ENCODE data around the gene SCGB3A1.
A peak's percentile ranks its signal among the peaks of the same experiment; 100 is the strongest.

The SCGB3A1 gene, protein sequence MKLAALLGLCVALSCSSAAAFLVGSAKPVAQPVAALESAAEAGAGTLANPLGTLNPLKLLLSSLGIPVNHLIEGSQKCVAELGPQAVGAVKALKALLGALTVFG

GRCh38 chr5:180591311-180591887 lies at the start of gene SCGB3A1:
Gene SCGB3A1, minus strand, starts transcription at chr5:180591499. Its CDS starts 37 bp downstream, at chr5:180591462.
- H3K4me3 ChIP-seq (ENCODE audit: low read depth in 1 of 2, low read length in 1 of 2), result peak within 1 kb of the TSS in 1 of 2 experiments; percentile 30
- no peak within 1 kb of the TSS for H3K27ac ChIP-seq
- H3K9me3 ChIP-seq, result no peaks in the 10 kb centered on the region
- no peaks in the 10 kb centered on the region for H3K36me3 ChIP-seq
- H3K27me3 ChIP-seq, result peaks cover 75% of the 10 kb centered on the region
- TF ChIP-seq CTCF (IDR thresholded peaks at IDR 0.05), result no peak
- peaks cover 19 to 20% of the 10 kb centered on the region in 2 experiments for H3K4me1 ChIP-seq (ENCODE audit: control insufficient read depth in 1 of 2, insufficient read depth in 1 of 2, low read depth in 1 of 2, low read length in 1 of 2)

DNA sequence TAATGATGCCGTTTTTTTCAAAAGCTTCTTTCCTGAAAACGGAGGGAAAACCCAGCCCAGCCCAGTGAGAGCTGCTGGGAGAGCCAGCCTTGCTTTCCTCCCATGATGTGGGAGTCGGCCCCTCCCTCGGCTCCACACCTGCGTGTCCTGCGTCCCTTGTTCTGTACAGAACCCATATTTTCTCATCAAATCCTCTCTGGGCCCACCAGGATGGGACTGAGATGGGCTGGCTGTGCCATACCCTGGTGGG lies 49.2 kb upstream of the SCGB3A1 start:
- Histone ChIP-seq H3K27me3 (peaks cover 17% of the 10 kb centered on the region), H3K27ac (no peak overlapping the region), H3K4me1 (ENCODE audit: control insufficient read depth in 1 of 2, insufficient read depth in 1 of 2, low read depth in 1 of 2, low read length in 1 of 2) (no peaks in the 10 kb centered on the region), H3K36me3 (no peaks in the 10 kb centered on the region), H3K9me3 (no peaks in the 10 kb centered on the region), H3K4me3 (ENCODE audit: low read depth in 1 of 2, low read length in 1 of 2) (no peak overlapping the region)
- TF ChIP-seq CTCF (IDR thresholded peaks at IDR 0.05), result no peak

- TF ChIP-seq CTCF (IDR thresholded peaks at IDR 0.05), result no peak
- Histone ChIP-seq H3K9me3 (no peaks in the 10 kb centered on the region), H3K36me3 (no peaks in the 10 kb centered on the region), H3K27ac (no peak overlapping the region), H3K27me3 (peaks cover 12% of the 10 kb centered on the region), H3K4me3 (ENCODE audit: low read depth in 1 of 2, low read length in 1 of 2) (no peak overlapping the region), H3K4me1 (ENCODE audit: control insufficient read depth in 1 of 2, insufficient read depth in 1 of 2, low read depth in 1 of 2, low read length in 1 of 2) (no peaks in the 10 kb centered on the region)
Measured at GRCh38 chr5:180639741-180640610, 48.7 kb upstream of the SCGB3A1 start.

GRCh38 chr5:180639287-180639686 lies 48.0 kb upstream of the SCGB3A1 start:
- H3K4me3 ChIP-seq (ENCODE audit: low read depth in 1 of 2, low read length in 1 of 2), result no peak overlapping the region
- H3K9me3 ChIP-seq, result no peaks in the 10 kb centered on the region
- H3K36me3 ChIP-seq, result no peaks in the 10 kb centered on the region
- peaks cover 5% of the 10 kb centered on the region for H3K27me3 ChIP-seq
- no peaks in the 10 kb centered on the region for H3K4me1 ChIP-seq (ENCODE audit: control insufficient read depth in 1 of 2, insufficient read depth in 1 of 2, low read depth in 1 of 2, low read length in 1 of 2)
- no peak for TF ChIP-seq CTCF (IDR thresholded peaks at IDR 0.05)
- no peak overlapping the region for H3K27ac ChIP-seq

GRCh38 chr5:180637962-180638680 lies 46.8 kb upstream of the SCGB3A1 start:
- Histone ChIP-seq H3K4me3 (ENCODE audit: low read depth in 1 of 2, low read length in 1 of 2) (no peak overlapping the region), H3K4me1 (ENCODE audit: control insufficient read depth in 1 of 2, insufficient read depth in 1 of 2, low read depth in 1 of 2, low read length in 1 of 2) (no peaks in the 10 kb centered on the region), H3K9me3 (no peaks in the 10 kb centered on the region), H3K36me3 (no peaks in the 10 kb centered on the region), H3K27me3 (no peaks in the 10 kb centered on the region), H3K27ac (no peak overlapping the region)
- TF ChIP-seq CTCF (IDR thresholded peaks at IDR 0.05), result no peak
